BJ (cell line): ENCODE data around the gene HSPD1. TPM values are rescaled to one million over a fixed set of nuclear protein-coding genes. Genes with fewer than 3 reads are reported as not detected.

Experiments used
- CTCF ChIA-PET: fragments of 350-600 bp; formaldehyde crosslinking; extraction: SDS; loops from one replicate; lab custom pipeline; 2021; ENCODE audit warnings: antibody characterized with exemption, inconsistent platforms; lab: Yijun Ruan, JAX
- POLR2A ChIA-PET: fragments of 300-600 bp; sonication (Branson Sonifier 250); formaldehyde crosslinking; extraction: SDS; loops from one replicate; lab custom pipeline; 2021; ENCODE audit warnings: antibody characterized with exemption; lab: Charles Lee
- DNase-seq: peaks from one replicate; pipeline ENCODE4 v3.0.0-alpha.2; 2011; ENCODE audit warnings: low read depth
- H3K27me3 ChIP-seq: 2 replicates; pipeline ENCODE4 v1.6.0; 2011; ENCODE audit warnings: low read length; ENCODE audit not compliant: control insufficient read depth, insufficient read depth
- H3K36me3 ChIP-seq: 2 replicates; pipeline ENCODE4 v1.5.1; 2011; ENCODE audit warnings: low read length; ENCODE audit not compliant: control insufficient read depth, insufficient read depth
- H3K4me3 ChIP-seq: 2 replicates; pipeline ENCODE4 v1.5.1; 2011; ENCODE audit warnings: low read depth, mild to moderate bottlenecking, control low read depth, low read length
- CTCF ChIP-seq: IDR thresholded peaks from 2 replicates; pipeline ENCODE4 v1.5.1; 2011; ENCODE audit warnings: low read depth, mild to moderate bottlenecking, control low read depth, inconsistent platforms, low read length, moderate library complexity; ENCODE audit not compliant: insufficient read depth
- polyA plus RNA-seq: library from polyadenylated mRNA; depleted of rRNA; stranded (reverse); fragments of >200 nt; gene quantifications from 2 replicates; pipeline ENCODE4 v1.2.3, GENCODE V29; 2011

Gene HSPD1
- polyA plus RNA-seq, 1 experiment = 85.5 TPM

- CTCF ChIA-PET = interaction anchor here (0.7 kb wide), 2 partner anchors 114 to 1732 kb away, joined by 3 read pairs; no protein-coding TSS in a partner anchor
- POLR2A ChIA-PET = no interaction called here
- H3K36me3 ChIP-seq = no peaks in the 10 kb centered on the region
- TF ChIP-seq CTCF = no peak
- H3K4me3 ChIP-seq = no peak overlapping the region
- no peaks in the 10 kb centered on the region for H3K27me3 ChIP-seq
- no peak for DNase-seq
Measured at GRCh38 chr2:197504000-197504399, 4.4 kb upstream of the HSPD1 start.

GRCh38 chr2:197502685-197503084 lies 3.0 kb upstream of the HSPD1 start:
- ChIA-PET POLR2A (no interaction called here), CTCF (interaction anchor here (1.0 kb wide), 1 partner anchor 28 kb away, joined by 3 read pairs; no protein-coding TSS in a partner anchor)
- Histone ChIP-seq H3K4me3 (no peak overlapping the region), H3K27me3 (no peaks in the 10 kb centered on the region), H3K36me3 (0 out of 2 replicates have a peak, but pooled peaks cover 1% of the 10 kb centered on the region)
- no peak for TF ChIP-seq CTCF
- no peak for DNase-seq

GRCh38 chr2:197502201-197502600 lies 2.6 kb upstream of the HSPD1 start:
- no peaks in the 10 kb centered on the region for H3K27me3 ChIP-seq
- TF ChIP-seq CTCF = no peak
- H3K36me3 ChIP-seq = 0 out of 2 replicates have a peak, but pooled peaks cover 2% of the 10 kb centered on the region
- CTCF ChIA-PET = interaction anchor here (1.0 kb wide), 1 partner anchor 28 kb away, joined by 3 read pairs; no protein-coding TSS in a partner anchor
- POLR2A ChIA-PET = no interaction called here
- DNase-seq = no peak
- no peak overlapping the region for H3K4me3 ChIP-seq

- peak overlapping the region; percentile 67 for H3K4me3 ChIP-seq
- no peak for DNase-seq
- peaks cover 4% of the 10 kb centered on the region; the same call in 1 of the 2 replicates for H3K36me3 ChIP-seq
- ChIA-PET POLR2A (interaction anchor here (1.3 kb wide), 1 partner anchor 16 kb away, joined by 4 read pairs; no protein-coding TSS in a partner anchor), CTCF (no interaction called here)
- no peak for TF ChIP-seq CTCF
- H3K27me3 ChIP-seq = no peaks in the 10 kb centered on the region
Measured at GRCh38 chr2:197500503-197501131, 977 bp upstream of the HSPD1 start.

GRCh38 chr2:197498937-197499593 lies 575 bp downstream of the HSPD1 start:
- Histone ChIP-seq H3K4me3 (peak overlapping the region; percentile 67), H3K27me3 (no peaks in the 10 kb centered on the region), H3K36me3 (peaks cover 8% of the 10 kb centered on the region; the same call in 1 of the 2 replicates)
- no peak for TF ChIP-seq CTCF
- DNase-seq = no peak
- POLR2A ChIA-PET = interaction anchor here (1.0 to 1.3 kb wide), 3 partner anchors 9 to 64 kb away, joined by 4 read pairs; partner anchors contain the start of gene SF3B1
- CTCF ChIA-PET = interaction anchor here (0.6 kb wide), 1 partner anchor 144 kb away, joined by 3 read pairs; no protein-coding TSS in a partner anchor
